Epithelial cell of esophagus (primary cell): ENCODE results near the gene CASP9.
"Not testable (repeated sequence)": the region's sequence is repeated elsewhere in the genome, so short reads cannot be mapped to it uniquely, and the experiment has no call there.

Experiments used
- DNase-seq: peaks from one replicate; pipeline ENCODE4 v3.0.0; 2010; ENCODE audit warnings: low read depth
- H3K4me3 ChIP-seq: 2 replicates; pipeline ENCODE4 v1.5.1; 2011; ENCODE audit warnings: mild to moderate bottlenecking, low read length, control low read depth
- CTCF ChIP-seq: IDR thresholded peaks from 2 replicates; pipeline ENCODE4 v1.5.1; 2011; ENCODE audit warnings: low read depth, mild to moderate bottlenecking, low read length, control low read depth, inconsistent platforms; ENCODE audit not compliant: insufficient read depth; ENCODE audit errors: missing control alignments

The CASP9 gene

GRCh38 chr1:15465674-15466073 is 58.3 kb downstream of the CASP9 start:
- no peak overlapping the region for H3K4me3 ChIP-seq
- no peak for DNase-seq
- TF ChIP-seq CTCF = no peak

GRCh38 chr1:15463926-15464322 is 60.1 kb downstream of the CASP9 start:
- not testable (repeated sequence) for DNase-seq

GRCh38 chr1:15463064-15463800 is 60.8 kb downstream of the CASP9 start:
- H3K4me3 ChIP-seq = not testable (repeated sequence)
- peak; percentile 48 for DNase-seq

More at GRCh38 chr1:15463926-15464322, 60.1 kb downstream of the CASP9 start:
- not testable (repeated sequence) for H3K4me3 ChIP-seq

- no peak for TF ChIP-seq CTCF
- no peak overlapping the region for H3K4me3 ChIP-seq
- no peak for DNase-seq
Measured at GRCh38 chr1:15460708-15461095, 63.3 kb downstream of the CASP9 start.

- TF ChIP-seq CTCF = no peak
- peak; percentile 39 for DNase-seq
- no peak overlapping the region for H3K4me3 ChIP-seq
Measured at GRCh38 chr1:15459771-15460707, 64.0 kb downstream of the CASP9 start.

- not testable (repeated sequence) for DNase-seq
Measured at GRCh38 chr1:15458388-15458787, 65.6 kb downstream of the CASP9 start.

GRCh38 chr1:15457585-15457984 is 66.4 kb downstream of the CASP9 start:
- TF ChIP-seq CTCF = no peak
- DNase-seq = no peak

More at GRCh38 chr1:15458388-15458787, 65.6 kb downstream of the CASP9 start:
- H3K4me3 ChIP-seq = not testable (repeated sequence)

GRCh38 chr1:15456313-15456954 is 67.6 kb downstream of the CASP9 start, which contains the start of gene CELA2A:
Gene CELA2A (plus strand): TSS chr1:15456732. CDS start chr1:15456754, 22 bp downstream.
- TF ChIP-seq CTCF = no peak
- no peak for DNase-seq

More at GRCh38 chr1:15457585-15457984, 66.4 kb downstream of the CASP9 start:
- no peak overlapping the region for H3K4me3 ChIP-seq

More at GRCh38 chr1:15456313-15456954, 67.6 kb downstream of the CASP9 start, which contains the start of gene CELA2A:
- no peak within 1 kb of the TSS for H3K4me3 ChIP-seq
